Neuronal stem cell (in vitro differentiated cells): ENCODE data around the gene SELPLG. TPM values are rescaled to one million over a fixed set of nuclear protein-coding genes. Genes with fewer than 3 reads are reported as not detected.

ENCODE experiments used
- DNase-seq: peaks from one replicate; pipeline ENCODE4 v3.0.0-alpha.2; 2013; ENCODE audit warnings: low spot score
- H2AFZ ChIP-seq: one replicate; pipeline ENCODE4 v1.6.1; 2013; ENCODE audit warnings: mild to moderate bottlenecking, low read length, inconsistent platforms
- H2AK5ac ChIP-seq: 2 replicates; pipeline ENCODE4 v1.6.1; 2013; ENCODE audit warnings: low read depth, mild to moderate bottlenecking, inconsistent platforms, low read length, moderate library complexity, mixed read lengths
- H2BK120ac ChIP-seq: 2 replicates; pipeline ENCODE4 v1.6.1; 2013; ENCODE audit warnings: low read depth, mild to moderate bottlenecking, inconsistent platforms, low read length, moderate library complexity, mixed read lengths
- H2BK12ac ChIP-seq: one replicate; pipeline ENCODE4 v1.6.1; 2013; ENCODE audit warnings: low read length, inconsistent platforms
- H2BK15ac ChIP-seq: 2 replicates; pipeline ENCODE4 v1.6.1; 2013; ENCODE audit warnings: mild to moderate bottlenecking, low read length, inconsistent platforms, mixed read lengths
- H2BK5ac ChIP-seq: one replicate; pipeline ENCODE4 v1.6.1; 2013; ENCODE audit warnings: inconsistent platforms, mild to moderate bottlenecking, low read length, moderate library complexity
- H3K14ac ChIP-seq: one replicate; pipeline ENCODE4 v1.6.1; 2013; ENCODE audit warnings: low read length, inconsistent platforms
- H3K18ac ChIP-seq: 2 replicates; pipeline ENCODE4 v1.6.1; 2013; ENCODE audit warnings: low read length, inconsistent platforms
- H3K23ac ChIP-seq: 2 replicates; pipeline ENCODE4 v1.6.1; 2013; ENCODE audit warnings: low read depth, mild to moderate bottlenecking, mixed read lengths, low read length, inconsistent platforms; ENCODE audit not compliant: poor library complexity
- H3K27ac ChIP-seq: replicated peaks from 3 replicates; pipeline ENCODE4 v1.5.1; 2013; ENCODE audit warnings: low read length, inconsistent platforms
- H3K27me3 ChIP-seq, 3 experiments: 2 replicates each; pipeline ENCODE4 v1.6.1; 2013; ENCODE audit warnings: low read length in 3 of 3, mild to moderate bottlenecking in 2 of 3, inconsistent platforms in 1 of 3, low read depth in 1 of 3, mixed read lengths in 1 of 3, moderate library complexity in 1 of 3; ENCODE audit not compliant: control insufficient read depth in 3 of 3, insufficient read depth in 3 of 3
- H3K36me3 ChIP-seq, 2 donors: replicated peaks in 1 of 2; 2 replicates each; pipeline ENCODE4 v1.6.1; 2013; ENCODE audit warnings: low read length in 2 of 2; ENCODE audit not compliant: control insufficient read depth in 2 of 2, insufficient read depth in 2 of 2
- H3K4ac ChIP-seq: 2 replicates; pipeline ENCODE4 v1.6.1; 2013; ENCODE audit warnings: inconsistent platforms, mild to moderate bottlenecking, low read length, moderate library complexity
- H3K4me1 ChIP-seq, 2 donors: 1 replicate in 1 of 2; 2 replicates in 1 of 2; pipeline ENCODE4 v1.6.1; 2013; ENCODE audit warnings: low read length in 2 of 2, low read depth in 1 of 2; ENCODE audit not compliant: control insufficient read depth in 2 of 2, insufficient read depth in 1 of 2
- H3K4me2 ChIP-seq: one replicate; pipeline ENCODE4 v1.6.1; 2013; ENCODE audit warnings: mild to moderate bottlenecking, low read length, inconsistent platforms; ENCODE audit not compliant: insufficient read depth, poor library complexity, severe bottlenecking
- H3K4me3 ChIP-seq, 2 donors: 2 replicates each; pipeline ENCODE4 v1.5.1; 2013; ENCODE audit warnings: low read length in 2 of 2, mild to moderate bottlenecking in 2 of 2, inconsistent platforms in 1 of 2, moderate library complexity in 1 of 2
- H3K79me1 ChIP-seq: one replicate; pipeline ENCODE4 v1.6.1; 2013; ENCODE audit warnings: low read depth, mild to moderate bottlenecking, inconsistent platforms, low read length, moderate library complexity
- H3K9ac ChIP-seq: one replicate; pipeline ENCODE4 v1.6.1; 2013; ENCODE audit warnings: mild to moderate bottlenecking, low read depth, low read length, inconsistent platforms; ENCODE audit not compliant: poor library complexity
- H3K9me3 ChIP-seq, 2 donors: replicated peaks in 1 of 2; 2 replicates each; pipeline versions ENCODE3 to v1.6.1; 2013; ENCODE audit warnings: low read length in 2 of 2, mild to moderate bottlenecking in 2 of 2, inconsistent platforms in 1 of 2, low read depth in 1 of 2, mixed read lengths in 1 of 2, moderate library complexity in 1 of 2; ENCODE audit not compliant: control insufficient read depth in 2 of 2, insufficient read depth in 1 of 2
- H4K8ac ChIP-seq: one replicate; pipeline ENCODE4 v1.6.1; 2013; ENCODE audit warnings: low read depth, mild to moderate bottlenecking, inconsistent platforms, low read length, moderate library complexity
- H4K91ac ChIP-seq: one replicate; pipeline ENCODE4 v1.6.1; 2013; ENCODE audit warnings: low read length, low read depth, mild to moderate bottlenecking, inconsistent platforms; ENCODE audit not compliant: poor library complexity
- WGBS, 2 donors: extraction: QIAGEN DNeasy Blood & Tissue Kit; methylation state at CpG; one replicate each; pipeline ENCODE4 v1.1.7; 2013; ENCODE audit warnings: missing lambda C conversion rate in 2 of 2, mixed read lengths in 1 of 2; ENCODE audit not compliant: insufficient read length in 2 of 2, insufficient replicate concordance in 1 of 2; ENCODE audit errors: extremely low coverage in 2 of 2; 5-methylcytosine and 5-hydroxymethylcytosine counted together
- polyA plus RNA-seq, 2 experiments: library from polyadenylated mRNA; stranded (reverse); fragments of 200-250 nt; gene quantifications; one replicate each; pipeline ENCODE4 v1.2.3, GENCODE V29; 2013

SELPLG gene, protein sequence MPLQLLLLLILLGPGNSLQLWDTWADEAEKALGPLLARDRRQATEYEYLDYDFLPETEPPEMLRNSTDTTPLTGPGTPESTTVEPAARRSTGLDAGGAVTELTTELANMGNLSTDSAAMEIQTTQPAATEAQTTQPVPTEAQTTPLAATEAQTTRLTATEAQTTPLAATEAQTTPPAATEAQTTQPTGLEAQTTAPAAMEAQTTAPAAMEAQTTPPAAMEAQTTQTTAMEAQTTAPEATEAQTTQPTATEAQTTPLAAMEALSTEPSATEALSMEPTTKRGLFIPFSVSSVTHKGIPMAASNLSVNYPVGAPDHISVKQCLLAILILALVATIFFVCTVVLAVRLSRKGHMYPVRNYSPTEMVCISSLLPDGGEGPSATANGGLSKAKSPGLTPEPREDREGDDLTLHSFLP
- 0.11 TPM for polyA plus RNA-seq (2013, experiment 1 of 2)
- polyA plus RNA-seq (2013, experiment 2 of 2) = 0.15 TPM

GRCh38 chr12:108633534-108634248 is at the start of gene SELPLG:
TSS of gene SELPLG (minus strand) at chr12:108633894. CDS start at chr12:108624307, 9,587 bp downstream.
- H3K4me2 ChIP-seq = no peak within 1 kb of the TSS
- no peak within 1 kb of the TSS for H4K8ac ChIP-seq
- H3K4me3 ChIP-seq = peak within 1 kb of the TSS in 1 of 2 donors; percentile 3
- peak within 1 kb of the TSS; percentile 39 for H3K14ac ChIP-seq
- no peaks in the 10 kb centered on the region for H3K36me3 ChIP-seq
- peak within 1 kb of the TSS; percentile 84 for H2AK5ac ChIP-seq
- no peaks in the 10 kb centered on the region for H3K9me3 ChIP-seq
- H2BK120ac ChIP-seq = peak within 1 kb of the TSS; percentile 79
- H2BK12ac ChIP-seq = peak within 1 kb of the TSS; percentile 91
- peaks cover 37 to 57% of the 10 kb centered on the region in 2 donors for H3K4me1 ChIP-seq
- H3K18ac ChIP-seq = peak within 1 kb of the TSS; percentile 94
- peak within 1 kb of the TSS; percentile 22 for H2AFZ ChIP-seq
- peak within 1 kb of the TSS; percentile 60 for H4K91ac ChIP-seq
- H3K27me3 ChIP-seq = no peaks in the 10 kb centered on the region
- WGBS, 2 donors = no CpG with 5 or more reads among the region's 14 CpGs
- peak within 1 kb of the TSS; percentile 48 for H2BK5ac ChIP-seq
- no peak within 1 kb of the TSS for H3K9ac ChIP-seq
- H3K23ac ChIP-seq = peak within 1 kb of the TSS; percentile 66
- H2BK15ac ChIP-seq = peak within 1 kb of the TSS; percentile 51
- no peaks in the 10 kb centered on the region for H3K79me1 ChIP-seq
- no peak for DNase-seq
- H3K4ac ChIP-seq = peak within 1 kb of the TSS; percentile 99
- no peak within 1 kb of the TSS for H3K27ac ChIP-seq

- H3K4ac ChIP-seq = no peak overlapping the region
- H2AFZ ChIP-seq = no peak overlapping the region
- WGBS, 2 donors = no CpG with 5 or more reads among the region's 1 CpG
- H3K23ac ChIP-seq = no peak overlapping the region
- no peak overlapping the region for H2BK120ac ChIP-seq
- no peaks in the 10 kb centered on the region for H3K27me3 ChIP-seq
- peaks cover 6 to 49% of the 10 kb centered on the region in 2 donors for H3K36me3 ChIP-seq
- H4K8ac ChIP-seq = no peak overlapping the region
- no peak overlapping the region for H3K18ac ChIP-seq
- H2BK15ac ChIP-seq = no peak overlapping the region
- H3K79me1 ChIP-seq = peaks cover 2% of the 10 kb centered on the region
- H3K4me1 ChIP-seq = peaks cover 0 to 19% of the 10 kb centered on the region in 2 donors
- DNase-seq = no peak
- no peak overlapping the region for H3K9ac ChIP-seq
- H3K14ac ChIP-seq = no peak overlapping the region
- H3K4me3 ChIP-seq = no peak overlapping the region
- no peak overlapping the region for H3K4me2 ChIP-seq
- no peak overlapping the region for H2BK5ac ChIP-seq
- H2BK12ac ChIP-seq = no peak overlapping the region
- H2AK5ac ChIP-seq = no peak overlapping the region
- H3K9me3 ChIP-seq = peaks cover 0 to 2% of the 10 kb centered on the region in 2 donors
- H4K91ac ChIP-seq = no peak overlapping the region
- no peak overlapping the region for H3K27ac ChIP-seq
These were observed 47.6 kb upstream of the SELPLG start for GRCh38 chr12:108681317-108681716.

GRCh38 chr12:108679106-108679681 is 45.5 kb upstream of the SELPLG start:
- no peak for DNase-seq
- Histone ChIP-seq H3K4me2 (no peak overlapping the region), H2AFZ (no peak overlapping the region), H4K91ac (no peak overlapping the region), H3K27me3 (no peaks in the 10 kb centered on the region), H3K18ac (no peak overlapping the region), H3K23ac (no peak overlapping the region), H3K14ac (no peak overlapping the region), H3K9ac (no peak overlapping the region), H3K36me3 (peaks cover 6 to 68% of the 10 kb centered on the region in 2 donors), H2BK5ac (no peak overlapping the region), H3K4me3 (no peak overlapping the region), H3K9me3 (peaks cover 0 to under 1% of the 10 kb centered on the region in 2 donors), H3K27ac (no peak overlapping the region), H4K8ac (no peak overlapping the region), H3K4me1 (no peaks in the 10 kb centered on the region), H3K79me1 (peaks cover 2% of the 10 kb centered on the region), H2BK15ac (no peak overlapping the region), H2AK5ac (no peak overlapping the region), H2BK12ac (no peak overlapping the region), H3K4ac (no peak overlapping the region), H2BK120ac (no peak overlapping the region)
- WGBS, 2 donors = no CpG with 5 or more reads among the region's 1 CpG
